Measurements from ENCODE around the gene IFNA10.
"Not testable (repeated sequence)": the region's sequence is repeated elsewhere in the genome, so short reads cannot be mapped to it uniquely, and the experiment has no call there.

Gene IFNA10

GRCh38 chr9:21207043-21207442, at the start of gene IFNA10:
IFNA10 (minus strand) TSS chr9:21207143; CDS start chr9:21207097, 46 bp downstream.
- DNase-seq (ENCODE audit: low read depth, low spot score), result not testable (repeated sequence)

- no peak for DNase-seq (ENCODE audit: low read depth, low spot score)
These were observed 48.7 kb upstream of the IFNA10 start for GRCh38 chr9:21255538-21256212.

GRCh38 chr9:21252721-21253547, 46.0 kb upstream of the IFNA10 start:
- DNase-seq (ENCODE audit: low read depth, low spot score), result no peak

- DNase-seq (ENCODE audit: low read depth, low spot score), result no peak
These were observed 44.7 kb upstream of the IFNA10 start for GRCh38 chr9:21251638-21252037.

GRCh38 chr9:21251190-21251589, 44.2 kb upstream of the IFNA10 start:
- DNase-seq (ENCODE audit: low read depth, low spot score), result no peak

- no peak for DNase-seq (ENCODE audit: low read depth, low spot score)
These were observed 37.9 kb upstream of the IFNA10 start for GRCh38 chr9:21244836-21245235.

GRCh38 chr9:21239911-21240310, 33.0 kb upstream of the IFNA10 start, which contains the start of gene IFNA14:
IFNA14 (minus strand) TSS chr9:21240005; CDS start chr9:21239935, 70 bp downstream.
- DNase-seq (ENCODE audit: low read depth, low spot score), result no peak

- DNase-seq (ENCODE audit: low read depth, low spot score), result not testable (repeated sequence)
These were observed 29.4 kb upstream of the IFNA10 start for GRCh38 chr9:21236360-21236714.

- DNase-seq (ENCODE audit: low read depth, low spot score), result not testable (repeated sequence)
These were observed 28.8 kb upstream of the IFNA10 start for GRCh38 chr9:21235468-21236359.

GRCh38 chr9:21234153-21234687, 27.3 kb upstream of the IFNA10 start:
- no peak for DNase-seq (ENCODE audit: low read depth, low spot score)

GRCh38 chr9:21233258-21233657, 26.3 kb upstream of the IFNA10 start:
- DNase-seq (ENCODE audit: low read depth, low spot score), result no peak

- no peak for DNase-seq (ENCODE audit: low read depth, low spot score)
These were observed 21.2 kb upstream of the IFNA10 start, which contains the start of gene IFNA17 for GRCh38 chr9:21228122-21228521. IFNA17 (minus strand) TSS chr9:21228222; CDS start chr9:21228173, 49 bp downstream.

- not testable (repeated sequence) for DNase-seq (ENCODE audit: low read depth, low spot score)
These were observed 10.3 kb upstream of the IFNA10 start, which contains the start of gene IFNA16 for GRCh38 chr9:21217211-21217610. IFNA16 (minus strand) TSS chr9:21217311; CDS start chr9:21217305, 6 bp downstream.

- DNase-seq (ENCODE audit: low read depth, low spot score), result not testable (repeated sequence)
These were observed 6.7 kb upstream of the IFNA10 start for GRCh38 chr9:21213411-21214326.

- not testable (repeated sequence) for DNase-seq (ENCODE audit: low read depth, low spot score)
These were observed 5.2 kb upstream of the IFNA10 start for GRCh38 chr9:21212160-21212559.

- DNase-seq (ENCODE audit: low read depth, low spot score), result not testable (repeated sequence)
These were observed 3.8 kb upstream of the IFNA10 start for GRCh38 chr9:21210782-21211181.

GRCh38 chr9:21210311-21210710, 3.4 kb upstream of the IFNA10 start:
- no peak for DNase-seq (ENCODE audit: low read depth, low spot score)

GRCh38 chr9:21205204-21205603, 1.7 kb downstream of the IFNA10 start:
- DNase-seq (ENCODE audit: low read depth, low spot score), result no peak

- not testable (repeated sequence) for DNase-seq (ENCODE audit: low read depth, low spot score)
These were observed 4.8 kb downstream of the IFNA10 start, which contains the start of gene IFNA7 for GRCh38 chr9:21202105-21202504. IFNA7 (minus strand) TSS chr9:21202205; CDS start chr9:21202165, 40 bp downstream.
